PC-3 (cell line): ENCODE measurements around the gene HES1. TPM values are rescaled to one million over a fixed set of nuclear protein-coding genes. Genes with fewer than 3 reads are reported as not detected.

Experiments used
- ATAC-seq: fragments of 200-7000 bp; cut with Tn5 transposase; 2 replicates; pipeline ENCODE4 v1.9.1; 2020; ENCODE audit warnings: mild to moderate bottlenecking, moderate library complexity
- BruUV-seq: library from RNA; stranded (reverse); fragments of 400-500 nt; replicated peaks from 2 replicates; lab custom pipeline; 2021; lab: Mats Ljungman, UMichigan
- CTCF ChIA-PET: fragments of 300-600 bp; sonication (Branson Sonifier 250); formaldehyde crosslinking; loops from one replicate; lab custom pipeline; 2022; ENCODE audit warnings: antibody characterized with exemption; lab: Charles Lee
- POLR2A ChIA-PET: fragments of 300-600 bp; sonication (Branson Sonifier 250); formaldehyde crosslinking; loops from one replicate; lab custom pipeline; 2022; ENCODE audit warnings: antibody characterized with exemption; ENCODE audit not compliant: unreplicated experiment; lab: Charles Lee
- DNase-seq: peaks from one replicate; pipeline ENCODE4 v3.0.0-alpha.2; 2015
- H2AFZ ChIP-seq: fragments of 300-600 bp; sonication (generic); 2 replicates; pipeline ENCODE4 v1.6.0; 2016; ENCODE audit warnings: antibody characterized with exemption, low read length
- H3F3A ChIP-seq: fragments of 300-600 bp; sonication (generic); one replicate; pipeline ENCODE4 v1.6.0; 2017; ENCODE audit warnings: antibody characterized with exemption, low read length, control low read depth, mild to moderate bottlenecking; ENCODE audit not compliant: unreplicated experiment
- H3K27ac ChIP-seq: fragments of 300-600 bp; sonication (generic); 2 replicates; pipeline ENCODE4 v1.5.1; 2016; ENCODE audit warnings: mild to moderate bottlenecking, low read length
- H3K27me3 ChIP-seq: fragments of 300-600 bp; sonication (generic); 2 replicates; pipeline ENCODE4 v1.6.1; 2016; ENCODE audit warnings: low read length, mixed read lengths
- H3K36me3 ChIP-seq: fragments of 300-600 bp; sonication (generic); 2 replicates; pipeline ENCODE4 v1.6.1; 2016; ENCODE audit warnings: low read depth, mixed run types, low read length, mixed read lengths
- H3K4me1 ChIP-seq: fragments of 300-600 bp; sonication (generic); 2 replicates; pipeline ENCODE4 v1.5.1; 2016; ENCODE audit warnings: low read length; ENCODE audit not compliant: insufficient read depth
- H3K4me2 ChIP-seq: fragments of 300-600 bp; sonication (generic); 2 replicates; pipeline ENCODE4 v1.6.0; 2016; ENCODE audit warnings: low read length
- H3K4me3 ChIP-seq: fragments of 300-600 bp; sonication (generic); 2 replicates; pipeline ENCODE4 v1.5.1; 2016; ENCODE audit warnings: mild to moderate bottlenecking, low read length, mixed read lengths
- H3K79me2 ChIP-seq: fragments of 300-600 bp; sonication (generic); 2 replicates; pipeline ENCODE4 v1.6.1; 2017; ENCODE audit warnings: low read length, mixed read lengths
- H3K9ac ChIP-seq: fragments of 300-600 bp; sonication (generic); 2 replicates; pipeline ENCODE4 v1.6.0; 2016; ENCODE audit warnings: mild to moderate bottlenecking, low read length
- H3K9me2 ChIP-seq: fragments of 300-600 bp; sonication (generic); replicated peaks from 2 replicates; pipeline ENCODE4 v1.6.1; 2016; ENCODE audit warnings: mixed run types, low read length, mixed read lengths
- H3K9me3 ChIP-seq: fragments of 300-600 bp; sonication (generic); 2 replicates; pipeline ENCODE4 v1.6.1; 2016; ENCODE audit warnings: low read length, mixed read lengths
- H4K20me1 ChIP-seq: fragments of 300-600 bp; sonication (generic); 2 replicates; pipeline ENCODE4 v1.6.1; 2016; ENCODE audit warnings: low read length, mixed read lengths
- EZH2 ChIP-seq: fragments of 300-600 bp; sonication (generic); IDR thresholded peaks from one replicate; pipeline ENCODE4 v1.6.1; 2017; ENCODE audit warnings: antibody characterized with exemption, mild to moderate bottlenecking, low read length; ENCODE audit not compliant: unreplicated experiment
- EZH2phosphoT487 ChIP-seq: fragments of 300-600 bp; sonication (generic); IDR thresholded peaks from 2 replicates; pipeline ENCODE4 v1.6.1; 2018; ENCODE audit warnings: mild to moderate bottlenecking, antibody characterized with exemption, low read length, borderline replicate concordance
- intact Hi-C: fragments of 100-400 bp; cut with micrococcal nuclease; formaldehyde crosslinking; loops from 2 replicates; pipeline ENCODE4 v1.9.0; 2023
- total RNA-seq: library from RNA; depleted of rRNA; stranded (reverse); fragments of >200 nt; gene quantifications from 2 replicates; pipeline ENCODE4 v1.2.3, GENCODE V29; 2014; rRNA removed
- TF ChIP-seq, protein P1 (sequence below): fragments of 300-600 bp; sonication (generic); conservative IDR thresholded peaks from 2 replicates; pipeline ENCODE4 v1.5.1; 2017; ENCODE audit warnings: antibody characterized with exemption, low read depth, mild to moderate bottlenecking, low read length

The HES1 gene
- total RNA-seq, 1 experiment from 2014 or later = 906 TPM

DNA sequence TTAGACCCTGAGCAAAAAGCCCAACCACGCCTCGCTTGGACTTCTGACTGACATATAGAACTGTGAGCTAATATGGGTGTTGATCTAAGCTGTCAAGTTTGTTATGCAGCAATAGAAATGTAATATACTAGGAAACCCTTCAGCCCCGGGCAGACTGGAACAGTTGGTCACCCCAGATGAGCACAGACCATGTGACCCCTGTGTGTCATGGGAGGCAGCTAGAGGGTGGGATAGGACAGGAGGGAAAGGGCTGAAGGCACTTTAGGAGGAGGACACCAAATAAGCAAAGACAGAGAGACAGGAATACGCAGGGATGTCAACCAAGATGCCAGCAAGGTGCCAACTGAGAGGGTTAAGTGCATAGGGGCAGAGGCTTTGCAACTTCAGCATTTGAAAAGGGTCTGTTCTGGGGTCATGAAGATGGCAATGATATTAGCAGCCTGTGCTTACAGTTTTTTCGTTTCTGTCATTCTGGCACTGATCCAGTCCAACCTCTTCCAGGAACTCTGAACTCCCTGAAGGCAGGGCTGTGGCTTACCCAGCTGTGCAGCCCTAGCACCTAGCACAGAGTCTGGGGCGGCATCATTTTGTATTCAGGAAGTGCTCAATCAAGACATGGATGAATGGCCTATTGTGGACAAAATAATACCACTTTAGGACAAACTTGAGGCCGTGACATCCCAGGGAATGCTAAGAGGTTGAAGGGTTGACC lies 51.4 kb downstream of the HES1 start:
- no peaks in the 10 kb centered on the region for H3K79me2 ChIP-seq
- H3K4me3 ChIP-seq = no peak overlapping the region
- H3F3A ChIP-seq = no peaks in the 10 kb centered on the region
- POLR2A ChIA-PET = interaction anchor here (0.6 kb wide), 1 partner anchor 135 kb away, joined by 5 read pairs; no protein-coding TSS in a partner anchor
- intact Hi-C loops = no loop called here
- H3K9me2 ChIP-seq = no peaks in the 10 kb centered on the region
- no peak overlapping the region for H3K27ac ChIP-seq
- DNase-seq (no peak), ATAC-seq (no peak)
- H3K9ac ChIP-seq = no peak overlapping the region
- H3K36me3 ChIP-seq = no peaks in the 10 kb centered on the region
- H3K4me1 ChIP-seq = peaks cover 4% of the 10 kb centered on the region; the same call in 1 of the 2 replicates
- TF ChIP-seq EZH2 (no peak), EZH2phosphoT487 (no peak)
- TF ChIP-seq, protein P1, sequence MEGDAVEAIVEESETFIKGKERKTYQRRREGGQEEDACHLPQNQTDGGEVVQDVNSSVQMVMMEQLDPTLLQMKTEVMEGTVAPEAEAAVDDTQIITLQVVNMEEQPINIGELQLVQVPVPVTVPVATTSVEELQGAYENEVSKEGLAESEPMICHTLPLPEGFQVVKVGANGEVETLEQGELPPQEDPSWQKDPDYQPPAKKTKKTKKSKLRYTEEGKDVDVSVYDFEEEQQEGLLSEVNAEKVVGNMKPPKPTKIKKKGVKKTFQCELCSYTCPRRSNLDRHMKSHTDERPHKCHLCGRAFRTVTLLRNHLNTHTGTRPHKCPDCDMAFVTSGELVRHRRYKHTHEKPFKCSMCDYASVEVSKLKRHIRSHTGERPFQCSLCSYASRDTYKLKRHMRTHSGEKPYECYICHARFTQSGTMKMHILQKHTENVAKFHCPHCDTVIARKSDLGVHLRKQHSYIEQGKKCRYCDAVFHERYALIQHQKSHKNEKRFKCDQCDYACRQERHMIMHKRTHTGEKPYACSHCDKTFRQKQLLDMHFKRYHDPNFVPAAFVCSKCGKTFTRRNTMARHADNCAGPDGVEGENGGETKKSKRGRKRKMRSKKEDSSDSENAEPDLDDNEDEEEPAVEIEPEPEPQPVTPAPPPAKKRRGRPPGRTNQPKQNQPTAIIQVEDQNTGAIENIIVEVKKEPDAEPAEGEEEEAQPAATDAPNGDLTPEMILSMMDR = no peak
- H3K9me3 ChIP-seq = no peaks in the 10 kb centered on the region
- no peak overlapping the region for H2AFZ ChIP-seq
- H4K20me1 ChIP-seq = no peaks in the 10 kb centered on the region
- no peaks in the 10 kb centered on the region for H3K27me3 ChIP-seq
- no TSS peak for BruUV-seq
- CTCF ChIA-PET = no interaction called here
- no peak overlapping the region for H3K4me2 ChIP-seq

Other genes with a start within 250 kb of the HES1 start
- gene CPN2, start 215.2 kb downstream of the HES1 start, total RNA-seq = 0.07 TPM in 1 of 2 replicates, not detected in the other
- 0.29 and 0.36 TPM in 2 replicates for gene LRRC15, start 233.6 kb downstream of the HES1 start, total RNA-seq